Esophagus (tissue), 2 donors: ENCODE data around the gene RANGAP1. TPM values are rescaled to one million over a fixed set of nuclear protein-coding genes. Genes with fewer than 3 reads are reported as not detected.
A peak's percentile ranks its signal among the peaks of the same experiment; 100 is the strongest.

Experiments used
- H3K27ac ChIP-seq, 2 donors: one replicate each; pipeline ENCODE4 v1.5.1; 2013; ENCODE audit warnings: low read depth in 2 of 2, mild to moderate bottlenecking in 2 of 2, inconsistent platforms in 1 of 2, low read length in 1 of 2, moderate library complexity in 1 of 2
- H3K27me3 ChIP-seq, 2 donors: one replicate each; pipeline ENCODE4 v1.6.1; 2013; ENCODE audit warnings: low read length in 2 of 2, control low read depth in 1 of 2, mild to moderate bottlenecking in 1 of 2; ENCODE audit not compliant: insufficient read depth in 2 of 2, control insufficient read depth in 1 of 2
- H3K36me3 ChIP-seq, 2 donors: one replicate each; pipeline ENCODE4 v1.6.1; 2013; ENCODE audit warnings: low read length in 1 of 2; ENCODE audit not compliant: control insufficient read depth in 2 of 2, insufficient read depth in 2 of 2
- H3K4me1 ChIP-seq, 2 donors: one replicate each; pipeline ENCODE4 v1.6.1; 2013; ENCODE audit warnings: low read length in 1 of 2; ENCODE audit not compliant: control insufficient read depth in 2 of 2, insufficient read depth in 2 of 2
- H3K4me3 ChIP-seq, 2 donors: one replicate each; pipeline ENCODE4 v1.5.1; 2013; ENCODE audit warnings: low read length in 2 of 2, mild to moderate bottlenecking in 2 of 2, low read depth in 1 of 2, moderate library complexity in 1 of 2
- H3K9me3 ChIP-seq, 2 donors: one replicate each; pipeline ENCODE4 v1.6.1; 2013; ENCODE audit warnings: mild to moderate bottlenecking in 2 of 2, low read depth in 1 of 2, low read length in 1 of 2, moderate library complexity in 1 of 2; ENCODE audit not compliant: control insufficient read depth in 2 of 2, insufficient read depth in 1 of 2
- WGBS, 2 donors: extraction: QIAGEN DNeasy Blood & Tissue Kit; methylation state at CpG; one replicate each; pipeline ENCODE4 v1.1.7; 2013; 5-methylcytosine and 5-hydroxymethylcytosine counted together
- polyA plus RNA-seq, 2 donors: library from polyadenylated mRNA; stranded (reverse); fragments of 200-250 nt; gene quantifications; one replicate each; pipeline ENCODE4 v1.2.3, GENCODE V29; 2013
- donor health status: healthy with polysubstance abuse.
- donor health status: Bipolar disorder and iron deficiency.

The RANGAP1 gene
- polyA plus RNA-seq, 2 donors, result 53.0 to 61.7 TPM

DNA sequence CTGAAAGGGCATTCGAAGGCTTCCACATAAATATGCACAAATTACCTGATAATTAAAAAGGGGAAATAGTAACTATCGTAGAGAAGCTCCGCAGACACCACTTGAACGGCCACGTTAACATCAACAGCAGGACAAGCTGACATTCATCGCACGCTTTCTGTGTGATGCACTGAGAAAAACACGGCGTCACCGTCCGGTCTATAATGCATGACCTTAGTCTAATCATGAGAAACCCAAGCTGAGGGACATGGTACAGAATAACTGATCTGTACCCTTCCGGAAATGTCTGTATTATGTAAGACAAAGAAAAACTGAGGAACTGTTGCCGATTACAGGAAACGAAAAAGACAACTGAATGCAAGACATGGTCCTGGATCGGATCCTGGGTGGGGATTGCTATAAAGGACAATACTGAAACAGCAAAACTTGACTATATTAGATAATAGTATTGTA lies 678 bp upstream of the RANGAP1 start:
- H3K9me3 ChIP-seq, result no peaks in the 10 kb centered on the region
- 1 to 2% methylated on average over 15 of the region's 15 CpGs for WGBS, 2 donors
- H3K4me3 ChIP-seq, result peak overlapping the region; percentile 30 to 46
- peaks cover 0 to 2% of the 10 kb centered on the region in 2 donors for H3K4me1 ChIP-seq
- H3K36me3 ChIP-seq, result no peaks in the 10 kb centered on the region
- no peaks in the 10 kb centered on the region for H3K27me3 ChIP-seq
- H3K27ac ChIP-seq, result peak overlapping the region; percentile 71 to 88

DNA sequence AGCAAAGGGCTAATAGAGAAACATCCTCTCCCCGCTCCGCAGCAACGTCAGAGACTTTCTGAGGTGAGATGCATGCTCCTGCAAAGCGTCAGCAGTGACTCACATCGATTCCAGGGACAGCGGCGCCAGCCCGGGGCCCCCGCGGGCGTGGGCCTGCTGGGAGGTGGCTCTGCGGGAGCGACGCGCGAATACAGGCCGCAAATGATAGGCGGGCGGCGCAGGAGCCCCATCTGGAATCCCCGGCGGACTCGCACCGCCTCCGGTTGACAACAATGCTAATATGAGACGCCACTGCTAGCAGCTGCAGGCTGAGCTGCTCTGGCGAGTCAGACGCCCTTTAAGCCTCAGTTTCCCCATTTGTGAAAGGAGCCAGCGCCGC lies 557 bp downstream of the RANGAP1 start:
- Histone ChIP-seq H3K4me1 (peaks cover 0 to 8% of the 10 kb centered on the region in 2 donors), H3K27ac (peak overlapping the region; percentile 89 to 94), H3K9me3 (no peaks in the 10 kb centered on the region), H3K36me3 (no peaks in the 10 kb centered on the region), H3K4me3 (peak overlapping the region; percentile 63 to 67), H3K27me3 (no peaks in the 10 kb centered on the region)
- 0 to 1% methylated on average over 30 of the region's 30 CpGs for WGBS, 2 donors

DNA sequence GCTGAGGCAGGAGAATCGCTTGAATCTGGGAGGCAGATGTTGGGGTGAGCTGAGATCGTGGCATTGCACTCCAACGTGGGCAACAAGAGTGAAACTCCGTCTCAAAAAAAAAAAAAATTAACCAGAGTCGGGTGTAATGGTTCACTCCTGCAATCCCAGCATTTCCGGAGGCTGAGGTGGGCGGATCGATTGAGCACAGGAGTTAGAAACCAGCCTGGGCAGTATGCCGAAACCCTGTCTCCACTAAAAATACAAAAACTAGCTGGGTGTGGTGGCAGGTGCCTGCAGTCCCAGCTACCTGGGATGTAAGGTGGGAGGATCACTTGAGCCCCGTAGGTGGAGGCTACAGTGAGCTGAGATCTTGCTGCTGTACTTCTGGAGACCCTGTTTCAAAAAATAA lies 1.5 kb downstream of the RANGAP1 start:
- Histone ChIP-seq H3K27ac (peak overlapping the region; percentile 89 to 94), H3K4me3 (peak overlapping the region in 1 of 2 donors; percentile 63), H3K4me1 (peaks cover 0 to 9% of the 10 kb centered on the region in 2 donors), H3K9me3 (no peaks in the 10 kb centered on the region), H3K27me3 (no peaks in the 10 kb centered on the region), H3K36me3 (no peaks in the 10 kb centered on the region)
- WGBS, 2 donors, result 55 to 70% methylated on average over 10 of the region's 10 CpGs

DNA sequence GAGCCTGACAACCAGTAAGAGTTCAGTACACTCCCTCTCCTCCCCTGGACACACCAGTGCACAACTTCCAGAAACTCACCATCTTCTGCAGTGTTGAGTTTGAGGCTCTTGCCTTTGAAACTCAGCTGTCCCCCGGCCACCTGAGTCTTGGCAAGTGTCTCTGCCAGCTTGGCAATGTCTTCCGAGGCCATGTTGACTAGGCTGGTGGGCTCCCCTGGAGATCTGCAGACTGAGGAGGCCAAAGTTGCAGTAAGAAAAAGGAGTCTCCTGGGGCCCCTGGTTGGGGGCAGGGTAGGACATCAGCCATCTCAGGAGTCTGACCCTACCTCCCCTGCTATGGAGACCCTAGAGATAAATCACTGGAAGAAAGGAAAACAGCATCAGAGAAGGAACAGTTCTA lies 5.1 kb downstream of the RANGAP1 start:
- H3K4me3 ChIP-seq, result no peak overlapping the region
- H3K36me3 ChIP-seq, result peaks cover 2 to 5% of the 10 kb centered on the region in 2 donors
- WGBS, 2 donors, result 64 to 79% methylated on average over 2 of the region's 2 CpGs
- H3K9me3 ChIP-seq, result no peaks in the 10 kb centered on the region
- no peaks in the 10 kb centered on the region for H3K27me3 ChIP-seq
- peaks cover 0 to 7% of the 10 kb centered on the region in 2 donors for H3K4me1 ChIP-seq
- peak overlapping the region; percentile 39 to 61 for H3K27ac ChIP-seq

DNA sequence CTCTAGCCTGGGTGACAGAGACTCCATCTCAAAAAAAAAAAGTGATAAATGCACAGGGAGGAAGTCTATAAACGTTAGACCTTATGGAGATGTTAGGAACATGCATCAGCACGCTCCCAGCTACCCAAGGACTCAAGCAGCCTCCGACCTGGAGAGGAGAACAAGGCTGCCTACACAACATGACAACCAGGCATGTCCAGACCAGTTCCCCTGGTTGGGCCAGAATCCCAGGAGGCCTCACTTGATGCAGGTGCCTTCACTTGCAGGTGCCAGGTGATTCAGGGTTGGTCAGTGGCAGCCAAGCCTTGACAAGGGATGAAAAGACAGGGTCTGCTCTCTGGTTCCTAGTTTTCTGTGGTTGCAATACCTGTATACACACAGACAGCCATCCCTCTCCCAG lies 5.9 kb downstream of the RANGAP1 start:
- Histone ChIP-seq H3K27me3 (no peaks in the 10 kb centered on the region), H3K4me3 (no peak overlapping the region), H3K9me3 (no peaks in the 10 kb centered on the region), H3K4me1 (peaks cover 0 to 7% of the 10 kb centered on the region in 2 donors), H3K36me3 (peaks cover 2 to 5% of the 10 kb centered on the region in 2 donors), H3K27ac (peak overlapping the region; percentile 39 to 61)
- WGBS, 2 donors, result 56 to 76% methylated on average over 3 of the region's 3 CpGs

DNA sequence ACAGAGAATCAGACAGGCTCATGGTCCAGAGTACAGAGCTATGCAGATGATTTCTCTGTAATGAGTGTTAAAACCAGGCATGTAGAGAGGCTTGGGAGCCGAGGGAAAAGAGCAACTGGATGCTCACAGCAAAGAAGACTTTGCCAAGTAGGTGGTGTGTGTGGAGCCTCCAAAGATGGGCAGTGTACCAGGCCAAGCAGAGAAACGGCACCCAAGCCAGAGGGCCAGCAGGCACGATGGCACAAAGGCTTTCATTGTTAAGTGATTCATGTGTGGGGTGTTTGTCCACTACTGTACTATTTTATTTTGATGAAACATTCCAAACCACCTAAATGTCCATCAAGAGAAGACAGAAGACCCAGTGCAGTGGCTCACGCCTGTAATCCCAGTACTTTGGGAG lies 11.1 kb downstream of the RANGAP1 start:
- H3K4me1 ChIP-seq, result peaks cover 2 to 3% of the 10 kb centered on the region in 2 donors
- no peak overlapping the region for H3K4me3 ChIP-seq
- WGBS, 2 donors, result 73 to 75% methylated on average over 4 of the region's 4 CpGs
- H3K27ac ChIP-seq, result no peak overlapping the region
- H3K9me3 ChIP-seq, result no peaks in the 10 kb centered on the region
- H3K36me3 ChIP-seq, result peaks cover 11 to 26% of the 10 kb centered on the region in 2 donors
- H3K27me3 ChIP-seq, result no peaks in the 10 kb centered on the region

DNA sequence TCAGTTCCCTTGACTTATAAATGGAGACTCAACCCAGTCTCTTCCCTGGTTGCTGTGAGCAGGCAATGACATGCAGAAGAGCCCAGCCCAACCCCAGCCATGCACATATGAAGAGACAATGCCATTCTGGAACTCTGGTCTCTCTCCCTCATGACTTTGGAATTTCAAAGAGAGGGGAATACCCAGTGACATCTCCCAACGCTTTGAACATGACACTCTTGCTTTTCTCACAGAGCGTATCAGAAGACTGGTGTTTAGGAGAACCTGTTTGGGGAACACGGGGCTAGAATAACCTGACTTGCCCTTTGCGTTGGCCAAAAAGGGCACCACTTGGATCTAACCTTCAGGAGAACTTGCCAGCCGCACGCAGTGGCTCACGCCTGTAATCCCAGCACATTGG lies 12.9 kb downstream of the RANGAP1 start:
- WGBS, 2 donors, result 56 to 75% methylated on average over 7 of the region's 7 CpGs
- Histone ChIP-seq H3K9me3 (no peaks in the 10 kb centered on the region), H3K27me3 (no peaks in the 10 kb centered on the region), H3K27ac (peak overlapping the region; percentile 67 to 81), H3K4me3 (no peak overlapping the region), H3K4me1 (peaks cover 2 to 3% of the 10 kb centered on the region in 2 donors), H3K36me3 (peaks cover 11 to 28% of the 10 kb centered on the region in 2 donors)

DNA sequence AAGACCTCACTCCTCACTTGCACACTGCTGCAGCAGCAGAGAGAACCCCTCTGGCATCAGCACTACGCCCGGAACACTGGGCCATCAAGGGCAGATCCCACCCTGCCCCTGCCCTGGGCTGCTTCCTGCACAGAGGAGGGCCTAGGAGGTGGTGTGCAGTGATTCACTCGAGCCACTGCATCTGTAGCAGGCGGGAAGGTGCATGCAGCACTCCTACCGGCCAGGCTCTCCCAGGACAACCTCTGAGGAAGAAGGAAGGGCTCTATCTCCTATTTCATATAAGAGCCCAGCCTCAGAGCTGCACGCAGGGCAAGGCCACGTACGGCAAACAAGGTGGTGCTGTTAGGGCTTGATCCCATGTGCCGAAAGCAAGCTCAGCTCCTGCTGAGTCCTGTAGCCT lies 14.2 kb downstream of the RANGAP1 start:
- H3K27ac ChIP-seq, result peak overlapping the region; percentile 67 to 81
- H3K4me1 ChIP-seq, result peaks cover 2 to 3% of the 10 kb centered on the region in 2 donors
- no peaks in the 10 kb centered on the region for H3K9me3 ChIP-seq
- no peak overlapping the region for H3K4me3 ChIP-seq
- 56 to 69% methylated on average over 9 of the region's 9 CpGs for WGBS, 2 donors
- H3K27me3 ChIP-seq, result no peaks in the 10 kb centered on the region
- H3K36me3 ChIP-seq, result peaks cover 6 to 36% of the 10 kb centered on the region in 2 donors

DNA sequence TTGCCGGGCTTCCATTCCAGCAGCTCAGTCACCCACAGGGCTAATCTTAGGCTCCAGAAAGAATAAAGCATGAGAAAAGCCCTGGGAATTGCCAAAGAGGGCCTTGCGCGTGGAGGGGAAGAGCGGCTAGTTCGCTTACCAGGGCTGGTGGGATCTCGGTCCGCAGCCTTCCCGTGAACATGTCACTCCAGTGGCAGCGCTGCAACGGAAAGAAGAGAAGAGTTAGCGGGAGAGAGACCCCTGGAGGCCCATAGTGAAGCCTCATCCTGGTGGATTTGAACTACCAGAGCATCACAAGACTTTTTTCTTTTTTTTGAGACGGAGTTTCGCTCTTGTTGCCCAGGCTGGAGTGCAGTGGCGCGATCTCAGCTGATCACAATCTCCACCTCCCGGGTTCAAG lies 18.0 kb downstream of the RANGAP1 start:
- Histone ChIP-seq H3K27me3 (no peaks in the 10 kb centered on the region), H3K27ac (no peak overlapping the region), H3K9me3 (no peaks in the 10 kb centered on the region), H3K4me1 (peaks cover 2 to 3% of the 10 kb centered on the region in 2 donors), H3K36me3 (peaks cover 6 to 48% of the 10 kb centered on the region in 2 donors), H3K4me3 (no peak overlapping the region)
- 94 to 96% methylated on average over 16 of the region's 16 CpGs for whole genome bisulfite sequencing, 2 donors

DNA sequence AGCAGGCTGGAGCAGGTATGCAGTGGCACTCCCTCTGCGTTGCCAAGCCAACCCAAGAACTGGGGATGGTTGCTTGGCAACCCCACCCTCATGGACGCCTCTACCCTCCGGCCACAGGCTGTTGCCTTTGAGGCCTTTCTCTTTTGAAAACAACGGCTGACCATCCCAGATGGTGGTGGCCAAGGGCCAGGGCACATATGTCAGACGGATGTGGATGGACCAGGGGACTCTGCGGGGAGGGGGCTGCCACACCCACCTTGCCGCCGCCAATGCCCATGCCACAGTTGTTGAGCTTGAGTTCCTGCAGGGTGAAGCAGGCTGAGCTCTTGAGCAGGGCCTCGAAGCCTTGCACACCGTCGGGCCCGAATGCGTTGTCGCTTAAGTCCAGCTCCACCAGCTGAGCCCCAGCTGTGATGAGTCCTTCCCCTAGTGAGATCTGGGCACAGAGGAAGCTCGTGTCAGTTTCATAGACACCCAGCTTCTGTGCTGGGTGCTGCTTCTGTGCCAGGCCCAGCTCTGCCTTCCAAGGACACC lies 21.5 kb downstream of the RANGAP1 start:
- H3K9me3 ChIP-seq, result no peaks in the 10 kb centered on the region
- peaks cover 0 to 2% of the 10 kb centered on the region in 2 donors for H3K4me1 ChIP-seq
- no peak overlapping the region for H3K4me3 ChIP-seq
- H3K36me3 ChIP-seq, result peaks cover 12 to 66% of the 10 kb centered on the region in 2 donors
- 82 to 85% methylated on average over 15 of the region's 15 CpGs for WGBS, 2 donors
- H3K27ac ChIP-seq, result no peak overlapping the region
- H3K27me3 ChIP-seq, result no peaks in the 10 kb centered on the region
